Stimulated activated CD4-positive, alpha-beta T cell treated with anti-CD3 and anti-CD28 coated beads, Interleukin-4, amount 100 ng/mL, for 4 hours (primary cell): ENCODE measurements around the gene TMA16.

Source experiments
- DNase-seq, 2 experiments: peaks; one replicate each; pipeline ENCODE4 v3.0.0-alpha.2; 2020

The TMA16 gene

GRCh38 chr4:163565226-163566135, 71.0 kb downstream of the TMA16 start:
- DNase-seq, result no peak

DNA sequence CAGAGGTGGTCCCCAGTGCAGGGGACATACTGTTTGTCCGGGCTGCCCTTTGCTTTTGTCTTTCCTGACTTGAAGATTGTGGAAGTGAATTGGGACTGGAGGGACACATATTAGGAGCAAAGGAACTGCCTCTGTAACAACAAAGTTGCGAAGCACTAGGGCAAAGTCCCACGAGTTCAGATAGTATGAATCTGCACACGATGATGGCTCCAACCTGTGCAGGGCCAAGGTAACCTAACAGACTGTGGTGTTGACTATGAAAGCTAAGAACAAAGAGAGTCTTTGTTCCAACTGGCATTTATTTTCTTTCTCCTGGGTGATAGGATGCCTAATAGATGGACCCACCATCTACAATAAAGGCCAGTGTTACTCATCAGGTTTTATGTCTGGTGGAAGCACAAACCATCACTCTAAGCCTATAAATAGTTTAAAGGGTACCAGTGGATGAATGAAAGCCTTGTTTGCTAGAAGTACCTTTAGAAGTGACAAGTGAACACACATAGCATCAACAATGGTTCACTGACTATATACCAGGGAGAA, 71.8 kb downstream of the TMA16 start:
- DNase-seq, result no peak

DNA sequence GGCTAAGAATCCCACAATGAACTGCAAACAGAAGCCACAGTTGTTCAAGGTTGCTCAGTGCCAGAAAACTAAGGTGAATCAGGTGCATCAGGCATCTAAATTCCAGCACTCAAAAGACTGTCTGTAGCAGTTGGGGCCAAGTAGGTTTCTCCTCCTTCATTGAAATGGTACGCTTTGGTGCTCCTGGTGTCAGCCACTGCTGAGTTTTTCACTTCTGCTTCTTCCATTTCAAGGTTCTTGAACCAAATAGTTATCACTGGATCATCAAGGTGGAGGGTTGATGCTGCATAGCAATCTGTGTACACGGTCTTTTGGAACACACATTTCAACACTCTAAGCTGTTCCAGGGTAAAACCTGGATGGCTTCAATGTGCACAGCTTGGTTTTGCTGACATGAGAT, 74.4 kb downstream of the TMA16 start:
- no peak for DNase-seq
